ENCODE results near the gene VPS8.

VPS8 gene

GRCh38 chr3:184932777-184933176 lies 120.8 kb downstream of the VPS8 start:
- H3K4me3 ChIP-seq (ENCODE audit: low read depth, low read length): no peak overlapping the region
- no peak for TF ChIP-seq CTCF (conservative IDR thresholded peaks at IDR 0.05; ENCODE audit: low read depth, low read length)
- DNase-seq (ENCODE audit: low read depth): no peak

GRCh38 chr3:184937611-184938010 lies 125.6 kb downstream of the VPS8 start:
- no peak for TF ChIP-seq CTCF (conservative IDR thresholded peaks at IDR 0.05; ENCODE audit: low read depth, low read length)
- H3K4me3 ChIP-seq (ENCODE audit: low read depth, low read length): no peak overlapping the region
- DNase-seq (ENCODE audit: low read depth): no peak

GRCh38 chr3:184941408-184941807 lies 129.4 kb downstream of the VPS8 start:
- no peak for DNase-seq (ENCODE audit: low read depth)
- H3K4me3 ChIP-seq (ENCODE audit: low read depth, low read length): no peak overlapping the region
- no peak for TF ChIP-seq CTCF (conservative IDR thresholded peaks at IDR 0.05; ENCODE audit: low read depth, low read length)

- no peak overlapping the region for H3K4me3 ChIP-seq (ENCODE audit: low read depth, low read length)
- DNase-seq (ENCODE audit: low read depth): no peak
- TF ChIP-seq CTCF (conservative IDR thresholded peaks at IDR 0.05; ENCODE audit: low read depth, low read length): no peak
These were observed 130.8 kb downstream of the VPS8 start for GRCh38 chr3:184942735-184943134.

- no peak overlapping the region for H3K4me3 ChIP-seq (ENCODE audit: low read depth, low read length)
- no peak for TF ChIP-seq CTCF (conservative IDR thresholded peaks at IDR 0.05; ENCODE audit: low read depth, low read length)
- DNase-seq (ENCODE audit: low read depth): no peak
These were observed 132.3 kb downstream of the VPS8 start for GRCh38 chr3:184944241-184944640.

- no peak for TF ChIP-seq CTCF (conservative IDR thresholded peaks at IDR 0.05; ENCODE audit: low read depth, low read length)
- no peak for DNase-seq (ENCODE audit: low read depth)
- H3K4me3 ChIP-seq (ENCODE audit: low read depth, low read length): no peak overlapping the region
These were observed 134.1 kb downstream of the VPS8 start for GRCh38 chr3:184945886-184946625.

GRCh38 chr3:184946917-184947316 lies 135.0 kb downstream of the VPS8 start:
- DNase-seq (ENCODE audit: low read depth): no peak
- TF ChIP-seq CTCF (conservative IDR thresholded peaks at IDR 0.05; ENCODE audit: low read depth, low read length): no peak
- no peak overlapping the region for H3K4me3 ChIP-seq (ENCODE audit: low read depth, low read length)

Data from choroid plexus epithelial cell (primary cell).